ENCODE measurements around the gene TRIO.

GRCh38 chr5:14244721-14245120 is 101.6 kb downstream of the TRIO start:
- TF ChIP-seq ARNTL (CRISPR knock-in tag; IDR thresholded peaks at IDR 0.05; ENCODE audit: borderline replicate concordance, low read depth) (no peak), ZFP30 (CRISPR knock-in tag; IDR thresholded peaks at IDR 0.05) (no peak), TCF4 (CRISPR knock-in tag; IDR thresholded peaks at IDR 0.05; ENCODE audit: borderline replicate concordance) (no peak), ZFP3 (CRISPR knock-in tag; IDR thresholded peaks at IDR 0.05) (no peak), RARB (CRISPR knock-in tag; IDR thresholded peaks at IDR 0.05) (no peak)
- TF ChIP-seq, protein P1, sequence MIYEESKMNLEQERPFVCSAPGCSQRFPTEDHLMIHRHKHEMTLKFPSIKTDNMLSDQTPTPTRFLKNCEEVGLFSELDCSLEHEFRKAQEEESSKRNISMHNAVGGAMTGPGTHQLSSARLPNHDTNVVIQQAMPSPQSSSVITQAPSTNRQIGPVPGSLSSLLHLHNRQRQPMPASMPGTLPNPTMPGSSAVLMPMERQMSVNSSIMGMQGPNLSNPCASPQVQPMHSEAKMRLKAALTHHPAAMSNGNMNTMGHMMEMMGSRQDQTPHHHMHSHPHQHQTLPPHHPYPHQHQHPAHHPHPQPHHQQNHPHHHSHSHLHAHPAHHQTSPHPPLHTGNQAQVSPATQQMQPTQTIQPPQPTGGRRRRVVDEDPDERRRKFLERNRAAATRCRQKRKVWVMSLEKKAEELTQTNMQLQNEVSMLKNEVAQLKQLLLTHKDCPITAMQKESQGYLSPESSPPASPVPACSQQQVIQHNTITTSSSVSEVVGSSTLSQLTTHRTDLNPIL (CRISPR knock-in tag; IDR thresholded peaks at IDR 0.05; ENCODE audit: low read depth): no peak
- TF ChIP-seq, protein P2, sequence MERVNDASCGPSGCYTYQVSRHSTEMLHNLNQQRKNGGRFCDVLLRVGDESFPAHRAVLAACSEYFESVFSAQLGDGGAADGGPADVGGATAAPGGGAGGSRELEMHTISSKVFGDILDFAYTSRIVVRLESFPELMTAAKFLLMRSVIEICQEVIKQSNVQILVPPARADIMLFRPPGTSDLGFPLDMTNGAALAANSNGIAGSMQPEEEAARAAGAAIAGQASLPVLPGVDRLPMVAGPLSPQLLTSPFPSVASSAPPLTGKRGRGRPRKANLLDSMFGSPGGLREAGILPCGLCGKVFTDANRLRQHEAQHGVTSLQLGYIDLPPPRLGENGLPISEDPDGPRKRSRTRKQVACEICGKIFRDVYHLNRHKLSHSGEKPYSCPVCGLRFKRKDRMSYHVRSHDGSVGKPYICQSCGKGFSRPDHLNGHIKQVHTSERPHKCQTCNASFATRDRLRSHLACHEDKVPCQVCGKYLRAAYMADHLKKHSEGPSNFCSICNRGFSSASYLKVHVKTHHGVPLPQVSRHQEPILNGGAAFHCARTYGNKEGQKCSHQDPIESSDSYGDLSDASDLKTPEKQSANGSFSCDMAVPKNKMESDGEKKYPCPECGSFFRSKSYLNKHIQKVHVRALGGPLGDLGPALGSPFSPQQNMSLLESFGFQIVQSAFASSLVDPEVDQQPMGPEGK (CRISPR knock-in tag; IDR thresholded peaks at IDR 0.05; ENCODE audit: borderline replicate concordance): no peak
